Caco-2 (cell line): ENCODE measurements around the gene CCDC9B. TPM values are rescaled to one million over a fixed set of nuclear protein-coding genes. Genes with fewer than 3 reads are reported as not detected.

Source experiments
- BruUV-seq: library from RNA; stranded (reverse); fragments of 400-500 nt; replicated peaks from 2 replicates; lab custom pipeline; 2021; lab: Mats Ljungman, UMichigan
- CTCF ChIA-PET: fragments of 300-600 bp; sonication (Branson Sonifier 250); formaldehyde crosslinking; loops from one replicate; lab custom pipeline; 2022; ENCODE audit warnings: antibody characterized with exemption; lab: Charles Lee
- POLR2A ChIA-PET: fragments of 300-600 bp; sonication (Branson Sonifier 250); formaldehyde crosslinking; loops from one replicate; lab custom pipeline; 2022; ENCODE audit warnings: antibody characterized with exemption; lab: Charles Lee
- DNase-seq, 2 experiments: peaks; one replicate each; pipeline versions ENCODE4 v3.0.0 to v3.0.0-alpha.2; 2020 to 2022
- H3K27me3 ChIP-seq: replicated peaks from 2 replicates; pipeline ENCODE4 v1.6.0; 2011; ENCODE audit warnings: low read length; ENCODE audit not compliant: control insufficient read depth, insufficient read depth
- H3K36me3 ChIP-seq: 2 replicates; pipeline ENCODE4 v1.5.1; 2011; ENCODE audit warnings: low read length; ENCODE audit not compliant: control insufficient read depth, insufficient read depth
- H3K4me1 ChIP-seq: fragments of 250-450 bp; sonication (Bioruptor Pico); 2 replicates; pipeline ENCODE4 v1.5.1; 2020; ENCODE audit warnings: mild to moderate bottlenecking
- H3K4me3 ChIP-seq: 2 replicates; pipeline ENCODE4 v1.5.1; 2011; ENCODE audit warnings: low read depth, mild to moderate bottlenecking, control low read depth, low read length
- H3K9me3 ChIP-seq: fragments of 250-450 bp; sonication (Bioruptor Pico); 2 replicates; pipeline ENCODE4 v1.5.1; 2020; ENCODE audit warnings: mild to moderate bottlenecking, moderate library complexity
- H3K27ac Mint-ChIP-seq: one replicate; pipeline ENCODE4 v1.8.0; 2022; ENCODE audit warnings: mixed read lengths; ENCODE audit not compliant: unreplicated experiment
- H3K27me3 Mint-ChIP-seq: one replicate; pipeline ENCODE4 v1.8.0; 2022; ENCODE audit warnings: mixed read lengths; ENCODE audit not compliant: insufficient read depth, unreplicated experiment
- H3K36me3 Mint-ChIP-seq: one replicate; pipeline ENCODE4 v1.8.0; 2022; ENCODE audit warnings: mild to moderate bottlenecking, mixed read lengths; ENCODE audit not compliant: insufficient read depth, unreplicated experiment
- H3K4me1 Mint-ChIP-seq: one replicate; pipeline ENCODE4 v1.8.0; 2022; ENCODE audit warnings: low read depth, mixed read lengths; ENCODE audit not compliant: unreplicated experiment
- H3K4me3 Mint-ChIP-seq: one replicate; pipeline ENCODE4 v1.8.0; 2022; ENCODE audit warnings: mild to moderate bottlenecking, moderate library complexity, mixed read lengths; ENCODE audit not compliant: unreplicated experiment
- H3K9me3 Mint-ChIP-seq: one replicate; pipeline ENCODE4 v1.8.0; 2022; ENCODE audit warnings: mixed read lengths; ENCODE audit not compliant: unreplicated experiment
- CTCF ChIP-seq, 2 experiments: fragments of 200-600 bp in 1 of 2; IDR thresholded peaks; 1 replicate in 1 of 2; 2 replicates in 1 of 2; pipeline versions ENCODE4 v1.5.1 to v1.8.0; 2011 to 2022; ENCODE audit warnings: antibody characterized with exemption in 1 of 2, control low read depth in 1 of 2, inconsistent platforms in 1 of 2, low read depth in 1 of 2, low read length in 1 of 2, mild to moderate bottlenecking in 1 of 2, moderate library complexity in 1 of 2; ENCODE audit not compliant: insufficient read depth in 1 of 2, severe bottlenecking in 1 of 2, unreplicated experiment in 1 of 2
- intact Hi-C: fragments of 100-400 bp; cut with micrococcal nuclease; formaldehyde crosslinking; loops from one replicate; pipeline ENCODE4 v1.10.0; 2022; ENCODE audit not compliant: unreplicated experiment
- total RNA-seq: library from RNA; stranded (reverse); gene quantifications from 2 replicates; pipeline ENCODE4 v1.2.3, GENCODE V29; 2022

The CCDC9B gene
- total RNA-seq, 1 experiment from 2014 or later = 0.86 TPM

GRCh38 chr15:40286794-40287193 is 53.9 kb downstream of the CCDC9B start:
- DNase-seq = no peak
- intact Hi-C loops = no loop called here
- no peaks in the 10 kb centered on the region for H3K4me1 ChIP-seq
- no peaks in the 10 kb centered on the region for H3K9me3 Mint-ChIP-seq
- no peaks in the 10 kb centered on the region for H3K27me3 ChIP-seq
- H3K27me3 Mint-ChIP-seq = no peaks in the 10 kb centered on the region
- H3K4me1 Mint-ChIP-seq = no peaks in the 10 kb centered on the region
- ChIA-PET POLR2A (interaction anchor here (0.6 kb wide), 1 partner anchor 7 kb away, joined by 4 read pairs; no protein-coding TSS in a partner anchor), CTCF (interaction anchor here (1.0 kb wide), 1 partner anchor 12 kb away, joined by 4 read pairs; no protein-coding TSS in a partner anchor)
- no peak overlapping the region for H3K27ac Mint-ChIP-seq
- no peak overlapping the region for H3K4me3 ChIP-seq
- no TSS peak for BruUV-seq
- H3K36me3 ChIP-seq = no peaks in the 10 kb centered on the region
- no peaks in the 10 kb centered on the region for H3K9me3 ChIP-seq
- no peak for TF ChIP-seq CTCF (IDR thresholded peaks at IDR 0.05; ENCODE audit: insufficient read depth in 1 of 2, low read depth in 1 of 2, low read length in 1 of 2, severe bottlenecking in 1 of 2, unreplicated experiment in 1 of 2)
- H3K36me3 Mint-ChIP-seq = no peaks in the 10 kb centered on the region
- H3K4me3 Mint-ChIP-seq = no peak overlapping the region

GRCh38 chr15:40286061-40286532 is 54.6 kb downstream of the CCDC9B start:
- CTCF ChIA-PET = interaction anchor here (0.6 to 2.0 kb wide), 5 partner anchors 11 to 131 kb away, joined by 4 to 10 read pairs (median 7); no protein-coding TSS in a partner anchor
- intact Hi-C loops = no loop called here
- POLR2A ChIA-PET = no interaction called here
- no peaks in the 10 kb centered on the region for H3K4me1 ChIP-seq
- H3K27ac Mint-ChIP-seq = no peak overlapping the region
- DNase-seq = no peak
- H3K9me3 ChIP-seq = no peaks in the 10 kb centered on the region
- H3K4me3 ChIP-seq = no peak overlapping the region
- H3K4me3 Mint-ChIP-seq = no peak overlapping the region
- H3K36me3 Mint-ChIP-seq = no peaks in the 10 kb centered on the region
- BruUV-seq = no TSS peak
- no peaks in the 10 kb centered on the region for H3K27me3 Mint-ChIP-seq
- no peak for TF ChIP-seq CTCF (IDR thresholded peaks at IDR 0.05; ENCODE audit: insufficient read depth in 1 of 2, low read depth in 1 of 2, low read length in 1 of 2, severe bottlenecking in 1 of 2, unreplicated experiment in 1 of 2)
- no peaks in the 10 kb centered on the region for H3K27me3 ChIP-seq
- no peaks in the 10 kb centered on the region for H3K4me1 Mint-ChIP-seq
- no peaks in the 10 kb centered on the region for H3K36me3 ChIP-seq
- no peaks in the 10 kb centered on the region for H3K9me3 Mint-ChIP-seq

GRCh38 chr15:40285554-40286011 is 55.2 kb downstream of the CCDC9B start:
- no peak for DNase-seq
- H3K4me3 Mint-ChIP-seq = no peak overlapping the region
- H3K9me3 ChIP-seq = no peaks in the 10 kb centered on the region
- H3K36me3 Mint-ChIP-seq = no peaks in the 10 kb centered on the region
- H3K27me3 ChIP-seq = no peaks in the 10 kb centered on the region
- no peak overlapping the region for H3K27ac Mint-ChIP-seq
- BruUV-seq = no TSS peak
- no peaks in the 10 kb centered on the region for H3K36me3 ChIP-seq
- H3K4me1 Mint-ChIP-seq = no peaks in the 10 kb centered on the region
- H3K27me3 Mint-ChIP-seq = no peaks in the 10 kb centered on the region
- no peak for TF ChIP-seq CTCF (IDR thresholded peaks at IDR 0.05; ENCODE audit: insufficient read depth in 1 of 2, low read depth in 1 of 2, low read length in 1 of 2, severe bottlenecking in 1 of 2, unreplicated experiment in 1 of 2)
- no peak overlapping the region for H3K4me3 ChIP-seq
- CTCF ChIA-PET = interaction anchor here (0.6 to 2.0 kb wide), 4 partner anchors 11 to 132 kb away, joined by 4 to 10 read pairs (median 8); no protein-coding TSS in a partner anchor
- no peaks in the 10 kb centered on the region for H3K4me1 ChIP-seq
- H3K9me3 Mint-ChIP-seq = no peaks in the 10 kb centered on the region
- POLR2A ChIA-PET = no interaction called here
- intact Hi-C loops = no loop called here
